ENCODE results near the gene ARHGEF28. TPM values are rescaled to one million over a fixed set of nuclear protein-coding genes. Genes with fewer than 3 reads are reported as not detected.

ARHGEF28 gene
- polyA plus RNA-seq, 1 donor from 2014 or later = not detected

- Histone ChIP-seq H2AFZ (ENCODE audit: low read depth, low read length) (no peak overlapping the region), H3K9me3 (ENCODE audit: low read length) (no peaks in the 10 kb centered on the region), H3K79me2 (replicated peaks; ENCODE audit: insufficient read depth, low read length) (no peaks in the 10 kb centered on the region), H3K27ac (ENCODE audit: low read length) (no peak overlapping the region), H3K9me2 (ENCODE audit: insufficient read depth, low read length) (no peaks in the 10 kb centered on the region), H3K4me3 (ENCODE audit: low read length) (peak overlapping the region; percentile 79), H3K4me2 (ENCODE audit: low read length) (no peak overlapping the region), H4K20me1 (ENCODE audit: insufficient read depth) (no peaks in the 10 kb centered on the region), H3K27me3 (ENCODE audit: insufficient read depth, low read depth, low read length) (peaks cover 28% of the 10 kb centered on the region), H3K9ac (ENCODE audit: low read length) (no peak overlapping the region), H3K36me3 (ENCODE audit: insufficient read depth, low read length) (no peaks in the 10 kb centered on the region), H3F3A (ENCODE audit: insufficient read depth, low read length, poor library complexity, severe bottlenecking) (no peaks in the 10 kb centered on the region)
- TF ChIP-seq POLR2AphosphoS5 (IDR thresholded peaks at IDR 0.05) = no peak
- no peak for TF ChIP-seq TAF1 (IDR thresholded peaks at IDR 0.05; ENCODE audit: low read depth)
- TF ChIP-seq EP300 (conservative IDR thresholded peaks at IDR 0.05; ENCODE audit: poor library complexity, severe bottlenecking) = no peak
- no peak for TF ChIP-seq RAD21 (conservative IDR thresholded peaks at IDR 0.05)
- TF ChIP-seq REST (IDR thresholded peaks at IDR 0.05; ENCODE audit: borderline replicate concordance) = no peak
- no peak for TF ChIP-seq EZH2 (IDR thresholded peaks at IDR 0.05; ENCODE audit: borderline replicate concordance, insufficient read depth, low read length, poor library complexity, severe bottlenecking)
- TF ChIP-seq CTCF (IDR thresholded peaks at IDR 0.05; ENCODE audit: poor library complexity, severe bottlenecking) = no peak
- TF ChIP-seq MXI1 (conservative IDR thresholded peaks at IDR 0.05; ENCODE audit: poor library complexity, severe bottlenecking) = no peak
Observed at GRCh38 chr5:73625372-73625943, 538 bp upstream of the ARHGEF28 start.

GRCh38 chr5:73626814-73627313 lies 868 bp downstream of the ARHGEF28 start:
- no peaks in the 10 kb centered on the region for H3K9me2 ChIP-seq (ENCODE audit: insufficient read depth, low read length)
- no peaks in the 10 kb centered on the region for H3F3A ChIP-seq (ENCODE audit: insufficient read depth, low read length, poor library complexity, severe bottlenecking)
- H4K20me1 ChIP-seq (ENCODE audit: insufficient read depth) = no peaks in the 10 kb centered on the region
- no peaks in the 10 kb centered on the region for H3K79me2 ChIP-seq (replicated peaks; ENCODE audit: insufficient read depth, low read length)
- peak overlapping the region; percentile 52 for H3K4me2 ChIP-seq (ENCODE audit: low read length)
- TF ChIP-seq TAF1 (IDR thresholded peaks at IDR 0.05; ENCODE audit: low read depth) = no peak
- TF ChIP-seq REST (IDR thresholded peaks at IDR 0.05; ENCODE audit: borderline replicate concordance) = no peak
- TF ChIP-seq EP300 (conservative IDR thresholded peaks at IDR 0.05; ENCODE audit: poor library complexity, severe bottlenecking) = no peak
- TF ChIP-seq SMC3 (conservative IDR thresholded peaks at IDR 0.05; ENCODE audit: poor library complexity) = no peak
- TF ChIP-seq RAD21 (conservative IDR thresholded peaks at IDR 0.05) = no peak
- TF ChIP-seq CTCF (IDR thresholded peaks at IDR 0.05; ENCODE audit: poor library complexity, severe bottlenecking) = no peak
- TF ChIP-seq POLR2AphosphoS5 (IDR thresholded peaks at IDR 0.05) = no peak
- TF ChIP-seq MXI1 (conservative IDR thresholded peaks at IDR 0.05; ENCODE audit: poor library complexity, severe bottlenecking) = no peak
- no peak for TF ChIP-seq EZH2 (IDR thresholded peaks at IDR 0.05; ENCODE audit: borderline replicate concordance, insufficient read depth, low read length, poor library complexity, severe bottlenecking)
- no peaks in the 10 kb centered on the region for H3K36me3 ChIP-seq (ENCODE audit: insufficient read depth, low read length)
- H3K9ac ChIP-seq (ENCODE audit: low read length) = no peak overlapping the region
- no peak overlapping the region for H2AFZ ChIP-seq (ENCODE audit: low read depth, low read length)
- H3K4me3 ChIP-seq (ENCODE audit: low read length) = peak overlapping the region; percentile 79
- peaks cover 31% of the 10 kb centered on the region for H3K27me3 ChIP-seq (ENCODE audit: insufficient read depth, low read depth, low read length)
- no peaks in the 10 kb centered on the region for H3K9me3 ChIP-seq (ENCODE audit: low read length)
- H3K27ac ChIP-seq (ENCODE audit: low read length) = no peak overlapping the region

All from neural cell (in vitro differentiated cells).